MCF 10A (cell line): ENCODE results near the gene CNN3. TPM values are rescaled to one million over a fixed set of nuclear protein-coding genes. Genes with fewer than 3 reads are reported as not detected.

Source experiments
- BruUV-seq: library from RNA; stranded (reverse); fragments of 400-500 nt; replicated peaks from 2 replicates; lab custom pipeline; 2021; lab: Mats Ljungman, UMichigan
- CTCF ChIA-PET: fragments of 300-600 bp; sonication (Branson Sonifier 250); formaldehyde crosslinking; extraction: SDS; loops from one replicate; lab custom pipeline; 2021; ENCODE audit warnings: antibody characterized with exemption, inconsistent platforms; lab: Yijun Ruan, JAX
- POLR2A ChIA-PET: fragments of 300-600, 350-650 bp; sonication (Branson Sonifier 250); formaldehyde crosslinking; extraction: SDS; loops from one replicate; lab custom pipeline; 2020; ENCODE audit warnings: antibody characterized with exemption, inconsistent platforms; lab: Yijun Ruan, JAX
- DNase-seq: peaks from one replicate; pipeline ENCODE4 v3.0.0-alpha.2; 2018; ENCODE audit not compliant: unreplicated experiment
- H3K27ac Mint-ChIP-seq: one replicate; pipeline ENCODE4 v1.8.0; 2022; ENCODE audit warnings: mild to moderate bottlenecking, low read depth, mixed read lengths; ENCODE audit not compliant: unreplicated experiment
- H3K27me3 Mint-ChIP-seq: one replicate; pipeline ENCODE4 v1.8.0; 2022; ENCODE audit warnings: mixed read lengths; ENCODE audit not compliant: insufficient read depth, unreplicated experiment
- H3K36me3 Mint-ChIP-seq: one replicate; pipeline ENCODE4 v1.8.0; 2022; ENCODE audit warnings: mild to moderate bottlenecking, moderate library complexity, mixed read lengths; ENCODE audit not compliant: insufficient read depth, unreplicated experiment
- H3K4me1 Mint-ChIP-seq: one replicate; pipeline ENCODE4 v1.8.0; 2022; ENCODE audit warnings: mixed read lengths; ENCODE audit not compliant: insufficient read depth, unreplicated experiment
- H3K4me3 Mint-ChIP-seq: one replicate; pipeline ENCODE4 v1.8.0; 2022; ENCODE audit warnings: mild to moderate bottlenecking, moderate library complexity, mixed read lengths; ENCODE audit not compliant: unreplicated experiment
- H3K9me3 Mint-ChIP-seq: one replicate; pipeline ENCODE4 v1.8.0; 2022; ENCODE audit warnings: mixed read lengths; ENCODE audit not compliant: unreplicated experiment
- CTCF ChIP-seq: fragments of 200-600 bp; IDR thresholded peaks from one replicate; pipeline ENCODE4 v1.8.0; 2022; ENCODE audit warnings: antibody characterized with exemption, mild to moderate bottlenecking; ENCODE audit not compliant: unreplicated experiment
- intact Hi-C: fragments of 100-400 bp; cut with micrococcal nuclease; formaldehyde crosslinking; loops from 2 replicates; pipeline ENCODE4 v1.14.1; 2022
- total RNA-seq: library from RNA; stranded (reverse); gene quantifications from 2 replicates; pipeline ENCODE4 v1.2.3, GENCODE V29; 2022

Gene CNN3
- total RNA-seq, 1 experiment from 2014 or later = 48.2 TPM

GRCh38 chr1:94920061-94920460, 6.8 kb downstream of the CNN3 start:
- no peaks in the 10 kb centered on the region for H3K27me3 Mint-ChIP-seq
- intact Hi-C loops = loop anchor here (10.0 kb wide), 1 partner anchor 55 kb away; no protein-coding TSS in a partner anchor

GRCh38 chr1:94919241-94920030, 7.5 kb downstream of the CNN3 start:
- no peaks in the 10 kb centered on the region for H3K27me3 Mint-ChIP-seq
- BruUV-seq = no TSS peak
- DNase-seq = no peak
- ChIA-PET CTCF (interaction anchor here (1.1 kb wide), 2 partner anchors 10 to 65 kb away, joined by 3 to 8 read pairs; no protein-coding TSS in a partner anchor), POLR2A (interaction anchor here (0.7 to 1.3 kb wide), 2 partner anchors 55 to 84 kb away, joined by 3 read pairs; no protein-coding TSS in a partner anchor)
- no peaks in the 10 kb centered on the region for H3K9me3 Mint-ChIP-seq
- TF ChIP-seq CTCF = no peak
- H3K4me3 Mint-ChIP-seq = no peak overlapping the region
- no peak overlapping the region for H3K27ac Mint-ChIP-seq
- no peaks in the 10 kb centered on the region for H3K36me3 Mint-ChIP-seq
- H3K4me1 Mint-ChIP-seq = peaks cover 23% of the 10 kb centered on the region
- intact Hi-C loops = loop anchor here (10.0 kb wide), 1 partner anchor 55 kb away; no protein-coding TSS in a partner anchor

More at GRCh38 chr1:94920061-94920460, 6.8 kb downstream of the CNN3 start:
- no peak for DNase-seq
- Mint-ChIP-seq H3K4me3 (no peak overlapping the region), H3K27ac (no peak overlapping the region), H3K4me1 (peaks cover 29% of the 10 kb centered on the region), H3K9me3 (no peaks in the 10 kb centered on the region), H3K36me3 (no peaks in the 10 kb centered on the region)
- BruUV-seq = no TSS peak
- CTCF ChIA-PET = interaction anchor here (0.7 to 1.1 kb wide), 2 partner anchors 17 to 66 kb away, joined by 3 read pairs; no protein-coding TSS in a partner anchor
- no peak for TF ChIP-seq CTCF
- POLR2A ChIA-PET = interaction anchor here (1.3 kb wide), 1 partner anchor 55 kb away, joined by 3 read pairs; no protein-coding TSS in a partner anchor

- no peak for DNase-seq
- Mint-ChIP-seq H3K27me3 (no peaks in the 10 kb centered on the region), H3K9me3 (no peaks in the 10 kb centered on the region), H3K4me1 (peaks cover 13% of the 10 kb centered on the region), H3K36me3 (no peaks in the 10 kb centered on the region), H3K4me3 (no peak overlapping the region), H3K27ac (no peak overlapping the region)
- ChIA-PET POLR2A (interaction anchor here (0.6 kb wide), 1 partner anchor 53 kb away, joined by 3 read pairs; no protein-coding TSS in a partner anchor), CTCF (interaction anchor here (1.6 kb wide), 1 partner anchor 62 kb away, joined by 5 read pairs; no protein-coding TSS in a partner anchor)
- no peak for TF ChIP-seq CTCF
- no TSS peak for BruUV-seq
- intact Hi-C loops = no loop called here
These were observed 9.7 kb downstream of the CNN3 start for GRCh38 chr1:94917251-94917650.
